Keratinocyte (primary cell): ENCODE data around the gene EMP3. TPM values are rescaled to one million over a fixed set of nuclear protein-coding genes. Genes with fewer than 3 reads are reported as not detected.

Experiments
- DNase-seq: peaks from one replicate; pipeline ENCODE4 v3.0.0-alpha.2; 2011; ENCODE audit warnings: low read depth, missing footprints, low spot score
- FAIRE-seq: peaks from 2 replicates; lab custom pipeline; 2011; peaks lifted over from hg19 to GRCh38; lab: Jason Lieb, UNC
- H2AFZ ChIP-seq: 2 replicates; pipeline ENCODE4 v1.6.0; 2012; ENCODE audit warnings: low read length, control low read depth, inconsistent platforms; ENCODE audit not compliant: control insufficient read depth
- H3K27ac ChIP-seq: 2 replicates; pipeline ENCODE4 v1.5.1; 2011; ENCODE audit warnings: low read length; ENCODE audit not compliant: control insufficient read depth, insufficient read depth
- H3K27me3 ChIP-seq: 3 replicates; pipeline ENCODE4 v1.6.0; 2011; ENCODE audit warnings: low read length; ENCODE audit not compliant: control insufficient read depth, insufficient read depth; ENCODE audit errors: extremely low read depth
- H3K36me3 ChIP-seq, 2 experiments: 2 replicates in 1 of 2; 3 replicates in 1 of 2; pipeline ENCODE4 v1.5.1; 2011; ENCODE audit warnings: low read length in 2 of 2, mild to moderate bottlenecking in 1 of 2; ENCODE audit not compliant: control insufficient read depth in 2 of 2, insufficient read depth in 2 of 2; ENCODE audit errors: extremely low read depth in 1 of 2
- H3K4me1 ChIP-seq: 3 replicates; pipeline ENCODE4 v1.5.1; 2011; ENCODE audit warnings: low read length; ENCODE audit not compliant: control insufficient read depth, insufficient read depth; ENCODE audit errors: extremely low read depth
- H3K4me2 ChIP-seq: 3 replicates; pipeline ENCODE4 v1.6.0; 2011; ENCODE audit warnings: low read depth, low read length; ENCODE audit not compliant: control insufficient read depth, insufficient read depth; ENCODE audit errors: extremely low read depth
- H3K4me3 ChIP-seq, 3 experiments: fragments of 200-600 bp in 1 of 3; sonication (generic) in 1 of 3; 2 replicates in 2 of 3; 3 replicates in 1 of 3; pipeline ENCODE4 v1.5.1; 2011 to 2016; ENCODE audit warnings: low read length in 3 of 3, mild to moderate bottlenecking in 3 of 3, control low read depth in 2 of 3, inconsistent platforms in 1 of 3, low read depth in 1 of 3, mixed read lengths in 1 of 3, mixed run types in 1 of 3, moderate library complexity in 1 of 3; ENCODE audit not compliant: control insufficient read depth in 2 of 3, insufficient read depth in 2 of 3; ENCODE audit errors: extremely low read depth in 1 of 3
- H3K79me2 ChIP-seq: 2 replicates; pipeline ENCODE4 v1.6.0; 2012; ENCODE audit warnings: low read length; ENCODE audit not compliant: control insufficient read depth, insufficient read depth
- H3K9ac ChIP-seq: 3 replicates; pipeline ENCODE4 v1.6.0; 2011; ENCODE audit warnings: low read length; ENCODE audit not compliant: control insufficient read depth, insufficient read depth; ENCODE audit errors: extremely low read depth
- H3K9me1 ChIP-seq: 3 replicates; pipeline ENCODE4 v1.6.0; 2011; ENCODE audit warnings: low read length; ENCODE audit not compliant: control insufficient read depth, insufficient read depth; ENCODE audit errors: extremely low read depth
- H3K9me3 ChIP-seq: 2 replicates; pipeline ENCODE4 v1.5.1; 2012; ENCODE audit warnings: low read depth, low read length; ENCODE audit not compliant: control insufficient read depth
- H4K20me1 ChIP-seq: 3 replicates; pipeline ENCODE4 v1.6.0; 2011; ENCODE audit warnings: low read length; ENCODE audit not compliant: control insufficient read depth, insufficient read depth; ENCODE audit errors: extremely low read depth
- EZH2 ChIP-seq: IDR thresholded peaks from one replicate; pipeline ENCODE4 v1.6.1; 2012; ENCODE audit warnings: inconsistent platforms, mild to moderate bottlenecking, low read length, moderate library complexity
- dilution Hi-C: fragments of 300-500 bp; cut with MboI; formaldehyde crosslinking; loops from one replicate; pipeline ENCODE4 v1.7.0; 2020; ENCODE audit warnings: low sequenced_read_pairs; ENCODE audit not compliant: extremely low pct_ligation_motif_present
- polyA plus RNA-seq, 5 experiments: library from polyadenylated mRNA; depleted of rRNA in 3 of 5; stranded (reverse) in 3 of 5; stranded (forward) in 1 of 5; unstranded in 1 of 5; fragments of >200 nt; gene quantifications; 1 replicate in 1 of 5; 2 replicates in 3 of 5; 3 replicates in 1 of 5; pipeline versions ENCODE4 v1.2.1 to v1.2.3, GENCODE V29; 2011 to 2012; ENCODE audit warnings: missing spikeins in 2 of 5, low read depth in 1 of 5, low replicate concordance in 1 of 5
- TF ChIP-seq, protein P1 (sequence below), 3 experiments: IDR thresholded peaks in 1 of 3; conservative IDR thresholded peaks in 1 of 3; optimal IDR thresholded peaks in 1 of 3; 2 replicates in 2 of 3; 3 replicates in 1 of 3; pipeline versions ENCODE3 to v1.5.1; 2011; ENCODE audit warnings: low read length in 3 of 3, mild to moderate bottlenecking in 3 of 3, moderate library complexity in 2 of 3, control low read depth in 1 of 3, inconsistent platforms in 1 of 3; ENCODE audit not compliant: insufficient read depth in 2 of 3; ENCODE audit errors: extremely low read depth in 1 of 3

The EMP3 gene
- polyA plus RNA-seq, 1 donor (not counting 4 experiments of a cell fraction or from before 2014, with no cell fraction given) = 177 TPM

DNA sequence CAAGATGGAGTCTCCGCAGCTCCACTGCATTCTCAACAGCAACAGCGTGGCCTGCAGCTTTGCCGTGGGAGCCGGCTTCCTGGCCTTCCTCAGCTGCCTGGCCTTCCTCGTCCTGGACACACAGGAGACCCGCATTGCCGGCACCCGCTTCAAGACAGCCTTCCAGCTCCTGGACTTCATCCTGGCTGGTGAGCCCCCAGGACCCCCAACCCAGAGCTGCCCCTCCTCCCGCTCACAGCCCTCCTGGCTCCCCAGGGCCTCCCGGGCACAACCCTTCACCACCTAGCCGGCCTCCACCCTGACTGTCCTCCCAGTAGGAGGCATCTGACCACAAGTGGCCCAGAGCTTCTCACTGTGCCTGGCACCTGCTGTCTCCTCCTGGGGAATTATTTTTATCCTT lies 48.2 kb downstream of the EMP3 start:
- dilution Hi-C loops = no loop called here
- H3K27ac ChIP-seq = no peak overlapping the region
- no peak overlapping the region for H3K9ac ChIP-seq
- H3K79me2 ChIP-seq = no peaks in the 10 kb centered on the region
- no peaks in the 10 kb centered on the region for H3K36me3 ChIP-seq
- no peak for FAIRE-seq
- no peak overlapping the region for H3K4me2 ChIP-seq
- TF ChIP-seq EZH2 = no peak
- TF ChIP-seq, protein P1, sequence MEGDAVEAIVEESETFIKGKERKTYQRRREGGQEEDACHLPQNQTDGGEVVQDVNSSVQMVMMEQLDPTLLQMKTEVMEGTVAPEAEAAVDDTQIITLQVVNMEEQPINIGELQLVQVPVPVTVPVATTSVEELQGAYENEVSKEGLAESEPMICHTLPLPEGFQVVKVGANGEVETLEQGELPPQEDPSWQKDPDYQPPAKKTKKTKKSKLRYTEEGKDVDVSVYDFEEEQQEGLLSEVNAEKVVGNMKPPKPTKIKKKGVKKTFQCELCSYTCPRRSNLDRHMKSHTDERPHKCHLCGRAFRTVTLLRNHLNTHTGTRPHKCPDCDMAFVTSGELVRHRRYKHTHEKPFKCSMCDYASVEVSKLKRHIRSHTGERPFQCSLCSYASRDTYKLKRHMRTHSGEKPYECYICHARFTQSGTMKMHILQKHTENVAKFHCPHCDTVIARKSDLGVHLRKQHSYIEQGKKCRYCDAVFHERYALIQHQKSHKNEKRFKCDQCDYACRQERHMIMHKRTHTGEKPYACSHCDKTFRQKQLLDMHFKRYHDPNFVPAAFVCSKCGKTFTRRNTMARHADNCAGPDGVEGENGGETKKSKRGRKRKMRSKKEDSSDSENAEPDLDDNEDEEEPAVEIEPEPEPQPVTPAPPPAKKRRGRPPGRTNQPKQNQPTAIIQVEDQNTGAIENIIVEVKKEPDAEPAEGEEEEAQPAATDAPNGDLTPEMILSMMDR (optimal IDR thresholded peaks at IDR 0.05 in 1 of 3, IDR thresholded peaks at IDR 0.05 in 1 of 3, conservative IDR thresholded peaks at IDR 0.05 in 1 of 3; ENCODE audit: extremely low read depth in 1 of 3, insufficient read depth in 2 of 3, low read length in 3 of 3) = no peak
- no peaks in the 10 kb centered on the region for H3K4me1 ChIP-seq
- no peaks in the 10 kb centered on the region for H4K20me1 ChIP-seq
- no peak overlapping the region for H3K4me3 ChIP-seq
- no peak overlapping the region for H2AFZ ChIP-seq
- no peaks in the 10 kb centered on the region for H3K9me1 ChIP-seq
- DNase-seq = no peak
- no peaks in the 10 kb centered on the region for H3K9me3 ChIP-seq
- H3K27me3 ChIP-seq = no peaks in the 10 kb centered on the region

DNA sequence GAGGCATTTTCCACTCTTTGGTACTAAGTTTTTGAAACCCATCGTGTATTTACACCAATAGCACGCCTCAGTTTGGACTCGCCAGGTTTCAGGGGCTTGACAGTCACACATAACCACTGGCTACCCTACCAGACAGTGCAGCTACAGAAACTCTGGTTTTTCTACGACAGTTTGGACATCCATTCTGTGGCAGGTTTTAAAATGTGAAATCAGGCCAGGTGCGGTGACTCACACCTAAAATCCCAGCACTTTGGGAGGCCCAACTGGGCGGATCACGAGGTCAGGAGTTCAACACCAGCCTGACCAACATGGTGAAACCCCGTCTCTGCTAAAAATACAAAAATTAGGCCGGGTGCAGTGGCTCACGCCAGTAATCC lies 52.8 kb downstream of the EMP3 start:
- Histone ChIP-seq H4K20me1 (no peaks in the 10 kb centered on the region), H3K36me3 (peaks cover 0 to 9% of the 10 kb centered on the region in 2 experiments), H3K27me3 (no peaks in the 10 kb centered on the region), H3K27ac (no peak overlapping the region), H3K4me3 (no peak overlapping the region), H3K4me1 (no peaks in the 10 kb centered on the region), H3K9me1 (no peaks in the 10 kb centered on the region), H3K9ac (no peak overlapping the region), H3K4me2 (no peak overlapping the region), H3K9me3 (no peaks in the 10 kb centered on the region), H2AFZ (no peak overlapping the region), H3K79me2 (no peaks in the 10 kb centered on the region)
- DNase-seq = no peak
- FAIRE-seq = no peak
- no peak for TF ChIP-seq EZH2
- TF ChIP-seq, protein P1 (optimal IDR thresholded peaks at IDR 0.05 in 1 of 3, IDR thresholded peaks at IDR 0.05 in 1 of 3, conservative IDR thresholded peaks at IDR 0.05 in 1 of 3; ENCODE audit: extremely low read depth in 1 of 3, insufficient read depth in 2 of 3, low read length in 3 of 3) = no peak
- dilution Hi-C loops = no loop called here
